Measurements from ENCODE around the gene ORMDL3.
"Not testable (repeated sequence)": the region's sequence is repeated elsewhere in the genome, so short reads cannot be mapped to it uniquely, and the experiment has no call there.

ORMDL3 gene

DNA sequence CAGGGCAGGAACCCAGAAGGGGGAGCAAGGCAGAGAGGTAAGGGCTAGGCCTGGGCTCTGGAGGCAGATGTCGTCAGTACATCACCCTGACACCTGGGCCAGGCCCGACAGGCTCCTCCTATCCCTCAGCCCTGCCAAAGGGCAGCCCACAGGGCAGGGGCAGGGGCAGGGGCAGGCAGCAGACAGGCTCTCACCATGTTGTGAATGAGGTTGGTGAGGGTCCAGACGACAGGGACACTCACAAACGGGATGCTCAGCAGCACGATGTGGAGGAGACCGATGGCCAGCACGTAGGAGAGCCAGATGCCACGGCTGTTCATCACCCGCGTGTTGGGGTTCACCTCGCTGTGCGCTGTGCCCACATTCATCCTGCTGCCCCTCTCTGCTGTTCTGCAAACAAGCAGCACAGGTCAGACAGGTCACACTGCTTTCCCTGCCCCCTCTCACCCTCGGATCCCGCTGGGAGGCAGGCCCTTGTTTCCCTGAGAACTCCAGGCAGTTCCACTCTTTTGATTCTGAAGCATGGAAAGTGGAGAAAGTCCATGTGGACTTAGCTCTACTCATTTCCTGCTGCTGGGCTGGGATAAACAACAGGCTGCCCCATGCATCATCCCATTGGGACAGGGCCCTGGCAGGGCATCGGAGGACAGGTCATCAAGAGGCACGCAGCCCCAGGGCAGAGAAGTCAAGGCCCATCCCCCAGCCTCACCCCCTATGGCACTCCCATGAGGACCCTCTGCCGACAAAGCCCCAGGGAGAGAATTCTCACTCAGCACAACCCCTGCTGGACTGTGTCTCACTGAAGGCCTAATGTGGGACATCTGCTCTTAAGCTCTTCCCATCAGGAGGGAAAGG is 3.3 kb downstream of the ORMDL3 start:
- no peak for DNase-seq

- no peak for DNase-seq
Measured at GRCh38 chr17:39923230-39923629, 4.2 kb downstream of the ORMDL3 start.

- no peak for DNase-seq
Measured at GRCh38 chr17:39922006-39922405, 5.4 kb downstream of the ORMDL3 start.

DNA sequence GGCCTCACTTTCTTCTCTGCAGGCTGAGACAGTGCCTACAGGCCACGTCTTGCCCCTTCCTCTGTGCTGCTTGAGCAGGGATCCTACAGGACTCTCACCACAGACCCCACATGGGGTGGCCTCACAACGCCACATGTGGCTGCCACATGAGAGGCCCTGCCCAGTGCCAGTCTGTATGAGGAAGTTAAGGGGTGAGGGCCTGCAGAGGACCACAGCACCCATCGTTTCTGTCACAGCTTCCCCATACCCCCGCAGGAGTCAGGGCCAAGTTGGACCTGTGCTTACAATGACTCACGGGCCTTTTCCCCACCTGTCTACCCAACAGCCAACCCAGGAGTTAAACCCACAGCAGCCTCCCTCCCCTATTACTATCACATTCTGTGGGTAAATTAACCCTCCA is 6.1 kb downstream of the ORMDL3 start:
- peak; percentile 36 for DNase-seq

DNA sequence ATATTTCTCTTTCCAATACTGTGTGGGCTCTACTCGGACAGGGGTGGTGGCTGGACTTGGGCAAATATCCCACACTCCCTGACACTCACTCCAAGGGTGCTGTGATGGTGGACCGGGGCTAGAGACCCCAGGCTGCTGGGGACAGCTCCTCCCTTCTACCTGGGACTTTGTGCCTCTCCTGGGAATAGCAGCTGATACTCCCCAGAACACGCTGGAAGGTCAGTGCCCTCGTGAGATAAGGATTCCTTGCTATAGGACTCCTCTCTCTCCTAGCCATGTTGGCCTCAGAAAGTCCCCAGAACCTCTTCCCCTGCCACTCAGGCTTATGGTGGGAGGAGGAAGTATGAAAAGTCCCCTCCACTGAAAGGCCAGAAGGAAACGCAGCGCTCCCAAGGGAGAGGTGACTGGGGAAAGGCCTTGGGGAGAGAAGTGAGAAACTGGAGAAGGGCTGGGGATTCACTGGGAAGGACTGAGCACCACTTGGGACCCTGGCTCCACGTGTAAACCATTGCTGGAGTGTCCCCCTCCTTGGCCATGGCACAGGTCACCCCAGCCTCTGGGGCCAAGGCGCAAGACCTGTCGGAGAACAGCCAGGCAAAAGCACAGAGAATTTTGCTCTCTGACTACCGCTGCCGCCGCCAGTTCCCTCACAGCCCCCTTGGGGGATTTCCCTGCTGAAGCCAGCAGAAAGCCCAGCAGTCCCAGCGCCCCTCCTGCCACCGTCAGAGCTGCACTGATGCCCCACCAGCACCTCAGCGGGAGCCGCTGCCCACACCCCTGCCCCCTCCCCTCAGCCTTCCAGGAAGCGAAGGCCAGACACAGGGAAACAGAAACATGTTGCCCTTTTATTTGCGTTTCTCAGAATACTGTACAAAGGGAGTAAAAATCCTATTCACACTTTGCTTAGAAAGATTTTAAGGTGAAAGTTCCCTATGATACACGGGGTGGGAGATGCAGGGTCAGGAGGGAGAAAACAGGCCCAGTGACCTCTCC is 6.9 kb downstream of the ORMDL3 start:
- peak; percentile 68 for DNase-seq

GRCh38 chr17:39919087-39919683 is 8.2 kb downstream of the ORMDL3 start:
- DNase-seq = no peak

DNA sequence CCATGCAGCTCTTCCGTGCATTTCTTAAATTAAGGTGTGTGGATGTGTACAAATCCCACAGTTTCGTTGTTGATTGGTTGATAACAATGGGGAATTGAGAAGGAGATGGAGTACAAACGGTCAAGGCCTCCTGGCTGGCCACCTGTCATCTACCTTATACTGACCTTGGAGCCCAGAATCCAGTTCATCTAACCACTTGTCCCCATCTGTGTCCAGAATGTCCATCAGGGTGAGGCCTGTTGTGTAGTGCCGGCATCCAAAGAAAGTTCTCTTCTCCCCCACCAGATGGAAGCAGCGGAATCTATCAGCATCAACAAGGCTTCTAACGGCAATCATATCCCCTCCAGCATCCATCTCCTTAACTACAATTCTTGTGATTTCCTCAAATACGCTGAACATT is 10.5 kb downstream of the ORMDL3 start:
- no peak for DNase-seq

DNA sequence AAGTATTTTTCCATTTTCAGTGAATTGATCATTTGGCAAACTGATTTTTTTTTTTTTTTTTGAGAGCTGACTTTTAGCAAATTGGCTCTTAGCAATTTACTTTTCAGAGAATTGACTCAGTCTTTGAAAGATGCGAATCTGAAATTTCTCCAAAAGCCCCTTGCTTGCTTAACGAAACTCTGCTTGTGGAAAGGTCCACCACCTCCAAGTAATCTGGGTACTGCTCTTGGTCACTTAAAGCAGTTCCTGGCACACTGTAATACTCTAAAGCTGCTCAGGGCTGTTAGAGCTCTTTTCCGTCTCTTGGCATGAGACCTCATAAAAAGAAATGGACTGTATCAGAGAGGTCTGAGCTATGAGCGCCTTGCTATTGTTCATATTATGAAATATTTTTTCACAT is 11.8 kb downstream of the ORMDL3 start:
- DNase-seq = no peak

DNA sequence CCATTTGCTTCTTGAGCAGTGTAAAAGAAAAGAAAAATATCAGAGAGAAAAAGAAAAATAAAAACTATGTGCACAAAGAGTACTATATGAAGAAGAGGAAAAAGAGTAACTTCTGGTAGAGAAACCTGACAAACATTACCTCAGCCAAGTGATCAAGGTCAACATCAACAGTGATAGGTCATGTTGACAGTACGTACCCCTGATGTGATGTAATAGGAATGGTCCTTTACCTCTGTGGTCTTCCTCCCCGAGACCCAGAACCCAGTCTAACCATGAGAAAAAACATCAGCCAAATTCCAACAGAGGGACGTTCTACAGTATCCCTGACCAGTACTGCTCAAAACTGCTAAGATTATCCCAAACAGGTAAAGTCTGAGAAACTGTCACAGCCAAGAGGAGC is 13.4 kb downstream of the ORMDL3 start:
- no peak for DNase-seq

DNA sequence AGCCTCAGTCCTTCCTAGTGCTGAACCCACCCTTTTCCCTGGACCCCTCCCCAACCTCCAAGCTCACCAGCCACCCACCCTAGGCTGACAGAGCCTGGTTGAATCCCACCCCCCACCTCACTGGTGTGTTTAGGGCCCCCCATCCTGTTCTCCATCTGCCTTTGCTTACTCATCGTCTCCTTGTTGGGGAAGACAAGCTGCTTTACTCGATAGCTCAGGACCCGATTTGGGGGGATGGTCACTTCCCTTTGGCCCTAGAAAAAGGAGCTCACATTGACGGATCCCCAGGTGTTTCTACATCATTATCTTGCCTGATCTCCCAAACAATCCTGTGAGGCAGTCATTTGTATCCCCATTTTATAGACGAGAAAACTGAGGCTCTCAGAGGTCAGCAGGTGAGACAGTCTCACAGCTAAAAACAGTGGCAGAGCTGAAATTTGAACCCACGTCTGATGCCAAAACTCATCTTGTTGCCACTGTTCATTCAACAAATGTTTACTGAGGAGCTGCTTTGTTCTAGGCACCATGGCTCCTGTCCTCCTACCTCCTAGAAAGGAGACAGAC is 18.5 kb downstream of the ORMDL3 start:
- no peak for DNase-seq

DNA sequence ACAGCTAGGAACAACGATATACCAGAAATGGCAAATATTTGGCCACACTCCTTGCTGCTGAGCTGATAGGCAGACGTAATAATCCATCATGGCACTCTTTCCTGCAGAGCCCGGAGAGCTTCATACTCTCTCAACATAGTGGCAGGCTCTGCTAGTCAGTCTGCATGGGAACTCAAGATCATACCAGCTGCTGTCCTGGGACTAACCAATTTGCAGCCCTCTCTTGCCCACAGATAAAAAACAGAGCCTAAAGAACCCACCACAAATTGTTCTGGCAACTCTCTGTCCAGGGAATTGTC is 22.5 kb downstream of the ORMDL3 start:
- DNase-seq = no peak

- DNase-seq = no peak
Measured at GRCh38 chr17:39903158-39903884, 24.1 kb downstream of the ORMDL3 start.

DNA sequence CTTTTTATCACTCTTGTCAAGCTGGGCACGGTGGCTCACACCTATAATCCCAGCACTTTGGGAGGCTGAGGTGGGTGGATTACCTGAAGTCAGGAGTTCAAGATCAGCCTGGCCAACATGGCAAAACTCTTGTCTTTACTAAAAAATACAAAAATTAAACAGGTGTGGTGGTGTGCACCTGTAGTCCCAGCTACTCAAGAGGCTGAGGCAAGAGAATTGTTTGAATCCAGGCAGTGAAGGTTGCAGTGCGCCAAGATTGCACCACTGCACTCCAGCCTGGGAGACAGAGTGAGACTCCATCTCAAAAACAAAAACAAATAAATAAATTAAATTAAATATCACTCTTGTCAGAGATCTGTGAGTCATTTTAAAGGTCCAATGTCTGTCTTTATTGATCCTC is 25.4 kb downstream of the ORMDL3 start:
- DNase-seq = not testable (repeated sequence)

GRCh38 chr17:39899215-39899614 is 28.2 kb downstream of the ORMDL3 start:
- no peak for DNase-seq

GRCh38 chr17:39898088-39898487 is 29.3 kb downstream of the ORMDL3 start:
- DNase-seq = no peak

- DNase-seq = no peak
Measured at GRCh38 chr17:39894681-39895376, 32.6 kb downstream of the ORMDL3 start.

GRCh38 chr17:39889200-39889599 is 38.2 kb downstream of the ORMDL3 start:
- DNase-seq = no peak

DNA sequence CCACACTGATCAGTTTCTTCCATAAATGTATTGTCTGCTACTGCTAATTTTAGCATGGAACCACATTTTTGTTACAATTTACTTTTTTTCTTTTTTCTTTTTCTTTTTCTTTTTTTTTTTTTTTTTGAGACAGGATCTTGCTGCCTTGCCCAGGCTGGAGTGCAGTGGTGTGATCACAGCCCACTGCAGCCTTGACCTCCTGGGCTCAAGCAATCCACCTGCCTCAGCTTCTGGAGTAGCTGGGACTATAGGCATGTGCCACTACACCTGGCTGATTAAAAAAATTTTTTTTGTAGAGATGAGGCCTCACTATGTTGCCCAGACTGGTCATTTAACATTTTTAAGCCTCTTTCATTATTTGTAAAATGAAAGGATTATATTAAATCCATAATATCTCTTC is 40.3 kb downstream of the ORMDL3 start:
- DNase-seq = no peak

DNA sequence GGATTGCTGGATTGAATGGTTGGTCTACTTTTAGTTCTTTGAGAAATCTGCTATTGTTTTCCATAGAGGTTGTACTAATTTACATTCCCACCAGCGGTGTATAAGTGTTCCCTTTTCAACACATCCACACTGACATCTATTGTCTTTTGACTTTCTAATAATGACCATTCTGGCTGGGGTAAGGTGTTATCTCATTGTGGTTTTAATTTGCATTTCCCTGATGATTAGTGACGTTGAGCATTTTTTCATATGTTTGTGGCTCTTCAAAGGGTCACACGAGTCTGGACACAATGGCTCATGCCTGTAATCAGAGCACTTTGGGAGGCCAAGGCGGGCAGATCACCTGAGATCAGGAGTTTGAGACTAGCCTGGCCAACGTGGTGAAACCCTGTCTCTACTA is 41.3 kb downstream of the ORMDL3 start:
- not testable (repeated sequence) for DNase-seq

- no peak for DNase-seq
Measured at GRCh38 chr17:39872751-39873150, 54.6 kb downstream of the ORMDL3 start.

DNA sequence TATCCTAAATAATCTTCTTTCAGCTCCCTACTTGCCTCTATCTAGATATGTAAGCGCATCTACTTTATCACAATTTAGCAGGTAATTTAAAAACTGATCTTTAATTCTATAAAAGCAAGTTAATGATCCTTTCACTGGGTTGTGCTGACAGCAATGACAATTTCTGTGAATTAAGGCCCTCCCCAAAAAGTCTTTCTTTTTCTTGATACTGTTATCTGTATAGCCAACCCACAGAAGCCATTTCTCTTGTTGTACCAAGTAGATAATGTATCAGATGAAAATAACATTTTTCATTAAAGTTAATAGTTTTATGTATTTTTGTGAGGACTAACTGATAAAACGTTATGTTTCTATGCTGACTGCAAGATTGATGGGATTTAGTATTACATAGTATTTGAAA is 55.6 kb downstream of the ORMDL3 start:
- DNase-seq = no peak
